Thyroid gland (tissue), 4 donors: ENCODE measurements around the gene PHYH.

Source experiments
- CTCF ChIP-seq, 6 experiments: fragments of 200-600 bp in 3 of 6; fragments of 450-650 bp in 3 of 6; sonication (generic) in 3 of 6; IDR thresholded peaks; one replicate each; pipeline ENCODE4 v1.5.1; 2016 to 2019; ENCODE audit warnings: antibody characterized with exemption in 6 of 6, mild to moderate bottlenecking in 2 of 6, inconsistent platforms in 1 of 6, moderate library complexity in 1 of 6
- POLR2A ChIP-seq, 2 donors: fragments of 450-650 bp; IDR thresholded peaks; one replicate each; pipeline ENCODE4 v1.6.1; 2017; ENCODE audit warnings: antibody characterized with exemption in 2 of 2, mild to moderate bottlenecking in 2 of 2, moderate library complexity in 1 of 2

GRCh38 chr10:13327534-13327933, 27.7 kb upstream of the PHYH start:
- TF ChIP-seq CTCF (IDR thresholded peaks at IDR 0.05) (no peak), POLR2A (IDR thresholded peaks at IDR 0.05) (no peak)
